GM12892 (cell line): ENCODE results near the gene TNFRSF1A.
A peak's percentile ranks its signal among the peaks of the same experiment; 100 is the strongest.

Source experiments
- DNase-seq: peaks from one replicate; pipeline ENCODE4 v3.0.0; 2011; ENCODE audit not compliant: insufficient read length
- FAIRE-seq: peaks from 2 replicates; lab custom pipeline; 2011; peaks lifted over from hg19 to GRCh38; lab: Jason Lieb, UNC
- POLR2A ChIP-seq: IDR thresholded peaks from 2 replicates; pipeline ENCODE4 v1.6.1; 2011; ENCODE audit warnings: low read depth, low read length, control low read depth
- POLR2AphosphoS5 ChIP-seq: IDR thresholded peaks from 2 replicates; pipeline ENCODE4 v1.6.1; 2011; ENCODE audit warnings: low read depth, low read length, control low read depth
- TAF1 ChIP-seq: IDR thresholded peaks from 2 replicates; pipeline ENCODE4 v1.6.1; 2011; ENCODE audit warnings: low read depth, mild to moderate bottlenecking, control low read depth, low read length, borderline replicate concordance

The TNFRSF1A gene

GRCh38 chr12:6312529-6313325 lies 29.1 kb downstream of the TNFRSF1A start:
- FAIRE-seq: peak; percentile 96
- TF ChIP-seq POLR2AphosphoS5 (no peak), POLR2A (no peak), TAF1 (no peak)
- peak; percentile 53 for DNase-seq

- TF ChIP-seq POLR2AphosphoS5: no peak
- no peak for TF ChIP-seq POLR2A
- TF ChIP-seq TAF1: no peak
- no peak for DNase-seq
- FAIRE-seq: no peak
These were observed 29.9 kb downstream of the TNFRSF1A start for GRCh38 chr12:6311822-6312528.

GRCh38 chr12:6310771-6311610 lies 30.9 kb downstream of the TNFRSF1A start:
- peak; percentile 21 for FAIRE-seq
- no peak for DNase-seq
- TF ChIP-seq POLR2AphosphoS5 (no peak), TAF1 (no peak), POLR2A (no peak)

GRCh38 chr12:6307529-6307928 lies 34.3 kb downstream of the TNFRSF1A start:
- FAIRE-seq (no peak), DNase-seq (no peak)
- TF ChIP-seq TAF1: no peak
- no peak for TF ChIP-seq POLR2AphosphoS5
- TF ChIP-seq POLR2A: no peak

DNA sequence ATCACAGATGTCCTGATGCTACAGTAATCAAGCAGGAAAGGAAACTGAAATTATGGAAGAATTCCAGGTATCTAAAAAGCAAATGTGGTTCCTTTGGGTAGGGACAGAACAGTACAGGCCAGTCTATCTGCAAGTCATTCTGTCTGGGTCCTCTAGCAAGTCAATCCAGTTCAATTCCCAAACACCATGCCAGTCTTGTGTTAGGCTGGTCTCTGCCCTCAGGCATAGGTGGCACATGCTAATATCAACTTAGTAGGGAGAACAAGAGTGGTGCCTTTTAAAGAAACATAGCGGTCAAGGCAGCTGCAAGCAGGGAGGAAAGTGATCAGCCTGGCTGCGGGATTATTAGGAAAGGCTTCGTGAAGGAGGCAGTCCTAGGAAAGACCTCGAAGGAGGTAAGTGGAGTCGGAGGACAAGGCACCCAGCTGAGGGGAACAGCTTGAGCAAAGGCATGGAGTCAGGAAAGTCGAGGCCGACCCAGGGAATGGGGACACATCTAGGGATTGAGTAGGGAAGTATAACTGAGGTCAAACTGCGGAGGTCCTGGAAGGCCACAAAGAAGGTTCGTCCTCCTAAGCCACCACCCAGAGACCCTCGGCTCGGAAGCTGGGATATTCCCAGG lies 35.2 kb downstream of the TNFRSF1A start:
- DNase-seq: no peak
- FAIRE-seq: no peak
- TF ChIP-seq POLR2AphosphoS5 (no peak), TAF1 (no peak), POLR2A (no peak)

DNA sequence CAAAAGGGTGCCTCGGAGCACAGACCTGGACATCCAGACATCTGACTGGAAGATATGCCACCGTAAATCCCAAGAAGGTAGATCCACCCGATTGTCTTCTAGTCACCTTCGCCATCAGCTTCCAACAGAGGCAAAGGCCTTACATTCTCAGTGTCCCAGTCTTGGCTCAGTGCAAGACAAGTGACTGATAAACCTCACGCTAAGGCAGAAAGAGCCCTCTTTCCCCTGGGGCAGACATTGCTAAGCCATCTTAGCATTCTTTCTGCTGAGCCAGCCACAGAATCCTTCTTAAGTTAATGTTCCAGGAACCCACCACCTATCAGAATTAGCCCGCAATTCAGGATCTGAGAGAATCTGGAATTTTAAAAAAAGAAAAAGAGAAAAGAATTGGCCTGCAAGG lies 35.7 kb downstream of the TNFRSF1A start:
- FAIRE-seq (no peak), DNase-seq (no peak)
- TF ChIP-seq POLR2AphosphoS5 (no peak), TAF1 (no peak), POLR2A (no peak)

DNA sequence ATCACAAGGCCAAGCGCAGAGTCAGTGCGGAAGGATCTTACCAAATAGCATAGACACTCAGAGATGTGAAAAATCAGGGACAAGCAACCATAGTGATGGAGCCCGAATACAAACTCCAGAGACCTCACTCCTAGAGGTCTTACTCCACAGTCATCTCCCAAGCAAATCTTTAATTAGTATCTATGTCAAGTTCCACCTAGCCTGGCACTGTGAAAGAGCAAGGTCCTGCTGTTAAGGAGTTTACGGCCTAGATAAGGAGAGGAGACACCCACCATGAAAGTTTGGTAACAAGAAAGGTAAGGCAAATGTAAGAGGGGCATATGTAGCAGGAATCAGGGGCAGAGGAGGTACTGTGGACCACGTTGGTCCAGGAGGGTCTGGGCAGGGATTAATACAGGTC lies 38.8 kb downstream of the TNFRSF1A start:
- TF ChIP-seq POLR2A: no peak
- no peak for DNase-seq
- no peak for FAIRE-seq

GRCh38 chr12:6302621-6303020 lies 39.3 kb downstream of the TNFRSF1A start:
- no peak for FAIRE-seq

GRCh38 chr12:6301721-6302120 lies 40.2 kb downstream of the TNFRSF1A start:
- FAIRE-seq (no peak), DNase-seq (no peak)
- TF ChIP-seq POLR2A (no peak), POLR2AphosphoS5 (no peak), TAF1 (no peak)

More at GRCh38 chr12:6302621-6303020, 39.3 kb downstream of the TNFRSF1A start:
- no peak for DNase-seq
- TF ChIP-seq POLR2A (no peak), POLR2AphosphoS5 (no peak), TAF1 (no peak)

GRCh38 chr12:6297170-6297569 lies 44.7 kb downstream of the TNFRSF1A start:
- no peak for DNase-seq
- TF ChIP-seq TAF1: no peak
- no peak for FAIRE-seq

DNA sequence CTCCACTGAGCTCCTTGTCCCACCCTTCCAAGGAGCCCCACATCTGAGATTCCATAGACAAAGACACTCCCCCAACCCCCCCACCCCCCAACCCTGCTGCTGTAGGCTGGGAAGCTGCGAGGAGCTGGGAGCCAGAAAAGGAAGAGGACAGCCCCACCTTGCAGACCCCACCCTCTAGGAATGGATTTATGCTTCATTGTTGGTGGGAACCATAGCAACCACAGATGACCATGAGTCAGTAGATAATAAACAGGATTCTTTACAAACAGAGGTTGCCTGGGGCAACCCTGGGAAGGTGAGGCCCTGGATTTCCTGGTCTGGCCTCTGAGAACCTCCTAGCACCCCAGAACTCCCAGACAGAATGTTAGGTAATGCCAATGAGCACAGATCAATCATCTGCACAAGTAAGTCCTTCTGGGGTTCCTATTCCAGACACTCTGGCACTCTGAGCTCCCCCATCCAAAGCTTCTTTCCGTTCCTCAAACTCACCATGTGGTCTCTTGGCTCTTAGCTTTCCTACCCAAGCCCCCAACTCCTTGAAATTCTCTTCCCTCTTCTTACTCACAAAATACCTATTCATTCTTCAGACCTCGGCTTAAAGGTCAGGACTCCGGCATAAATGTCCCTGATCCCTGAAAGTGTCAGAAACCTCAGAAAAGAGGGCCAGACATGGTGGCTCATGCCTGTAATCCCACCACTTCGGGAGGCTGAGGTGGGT lies 46.6 kb downstream of the TNFRSF1A start:
- no peak for DNase-seq
- TF ChIP-seq TAF1 (no peak), POLR2A (no peak), POLR2AphosphoS5 (no peak)
- FAIRE-seq: no peak
